IMR-90 (cell line): ENCODE results near the gene PRR19. TPM values are rescaled to one million over a fixed set of nuclear protein-coding genes. Genes with fewer than 3 reads are reported as not detected.

Source experiments
- ATAC-seq: fragments of 200-7000 bp; cut with Tn5 transposase; 2 replicates; pipeline ENCODE4 v1.9.1; 2020; ENCODE audit warnings: low read depth, mild to moderate bottlenecking, moderate library complexity
- BruUV-seq: library from RNA; stranded (reverse); fragments of 400-500 nt; replicated peaks from 2 replicates; lab custom pipeline; 2021; lab: Mats Ljungman, UMichigan
- CTCF ChIA-PET: fragments of 300-600 bp; formaldehyde crosslinking; extraction: SDS; loops from one replicate; lab custom pipeline; 2021; ENCODE audit warnings: antibody characterized with exemption; lab: Yijun Ruan, JAX
- POLR2A ChIA-PET: fragments of 300-600 bp; sonication (Branson Sonifier 250); formaldehyde crosslinking; loops from one replicate; lab custom pipeline; 2022; ENCODE audit warnings: antibody characterized with exemption; ENCODE audit not compliant: unreplicated experiment; lab: Charles Lee
- DNase-seq: peaks from one replicate; pipeline ENCODE4 v3.0.0; 2013
- H2AFZ ChIP-seq: replicated peaks from 2 replicates; pipeline ENCODE3; 2013; ENCODE audit warnings: low read length, mild to moderate bottlenecking; ENCODE audit not compliant: poor library complexity
- H2AK5ac ChIP-seq: 2 replicates; pipeline ENCODE4 v1.6.1; 2013; ENCODE audit warnings: low read depth, low read length, inconsistent platforms
- H2AK9ac ChIP-seq: replicated peaks from 2 replicates; pipeline ENCODE3; 2013; ENCODE audit warnings: mild to moderate bottlenecking, low read depth, low read length, moderate library complexity; ENCODE audit not compliant: poor library complexity
- H2BK120ac ChIP-seq: 2 replicates; pipeline ENCODE4 v1.6.1; 2013; ENCODE audit warnings: low read depth, low read length, inconsistent platforms
- H2BK15ac ChIP-seq: 3 replicates; pipeline ENCODE4 v1.6.1; 2013; ENCODE audit warnings: low read depth, low read length, inconsistent platforms
- H2BK20ac ChIP-seq: 2 replicates; pipeline ENCODE4 v1.6.1; 2013; ENCODE audit warnings: low read depth, mild to moderate bottlenecking, inconsistent platforms, low read length, moderate library complexity
- H2BK5ac ChIP-seq: 2 replicates; pipeline ENCODE4 v1.6.1; 2013; ENCODE audit warnings: mild to moderate bottlenecking, low read depth, low read length, inconsistent platforms; ENCODE audit not compliant: poor library complexity, severe bottlenecking
- H3K14ac ChIP-seq: replicated peaks from 2 replicates; pipeline ENCODE4 v1.6.1; 2013; ENCODE audit warnings: low read depth, low read length, inconsistent platforms
- H3K18ac ChIP-seq: 2 replicates; pipeline ENCODE4 v1.6.1; 2013; ENCODE audit warnings: low read depth, low read length, control low read depth
- H3K23ac ChIP-seq: 2 replicates; pipeline ENCODE4 v1.6.1; 2013; ENCODE audit warnings: low read depth, low read length, inconsistent platforms
- H3K27ac ChIP-seq: 2 replicates; pipeline ENCODE4 v1.5.1; 2013; ENCODE audit warnings: mild to moderate bottlenecking, control low read depth, low read length; ENCODE audit not compliant: insufficient read depth
- H3K27me3 ChIP-seq: 2 replicates; pipeline ENCODE4 v1.6.1; 2013; ENCODE audit warnings: low read length; ENCODE audit not compliant: control insufficient read depth, insufficient read depth
- H3K36me3 ChIP-seq: 2 replicates; pipeline ENCODE4 v1.6.1; 2013; ENCODE audit warnings: low read length, mixed read lengths; ENCODE audit not compliant: control insufficient read depth, insufficient read depth
- H3K4ac ChIP-seq: 2 replicates; pipeline ENCODE4 v1.6.1; 2013; ENCODE audit warnings: low read depth, low read length, inconsistent platforms
- H3K4me1 ChIP-seq: 2 replicates; pipeline ENCODE4 v1.6.1; 2013; ENCODE audit warnings: low read length, mixed read lengths; ENCODE audit not compliant: control insufficient read depth, insufficient read depth
- H3K4me2 ChIP-seq: 2 replicates; pipeline ENCODE4 v1.6.1; 2013; ENCODE audit warnings: low read depth, mild to moderate bottlenecking, control low read depth, low read length, moderate library complexity
- H3K4me3 ChIP-seq: 2 replicates; pipeline ENCODE4 v1.5.1; 2013; ENCODE audit warnings: low read depth, mild to moderate bottlenecking, control low read depth, low read length, moderate library complexity; ENCODE audit not compliant: insufficient read depth
- H3K56ac ChIP-seq: 2 replicates; pipeline ENCODE4 v1.6.1; 2013; ENCODE audit warnings: low read length, inconsistent platforms; ENCODE audit not compliant: insufficient read depth; ENCODE audit errors: extremely low read depth
- H3K79me1 ChIP-seq, 2 experiments: 2 replicates each; pipeline ENCODE4 v1.6.1; 2013; ENCODE audit warnings: low read length in 2 of 2, inconsistent platforms in 1 of 2, low read depth in 1 of 2
- H3K9ac ChIP-seq: 2 replicates; pipeline ENCODE4 v1.6.1; 2013; ENCODE audit warnings: low read depth, low read length, control low read depth
- H3K9me1 ChIP-seq: 2 replicates; pipeline ENCODE4 v1.6.1; 2013; ENCODE audit warnings: low read length, inconsistent platforms; ENCODE audit not compliant: insufficient read depth
- H3K9me3 ChIP-seq: 2 replicates; pipeline ENCODE4 v1.6.1; 2013; ENCODE audit warnings: low read length; ENCODE audit not compliant: control insufficient read depth, insufficient read depth
- H4K20me1 ChIP-seq: 2 replicates; pipeline ENCODE4 v1.6.1; 2013; ENCODE audit warnings: low read length, inconsistent platforms; ENCODE audit not compliant: insufficient read depth
- H4K5ac ChIP-seq: 2 replicates; pipeline ENCODE4 v1.6.1; 2013; ENCODE audit warnings: mild to moderate bottlenecking, low read depth, low read length, control low read depth
- H4K8ac ChIP-seq, 2 experiments: 2 replicates each; pipeline ENCODE4 v1.6.1; 2013; ENCODE audit warnings: low read depth in 2 of 2, low read length in 2 of 2, control low read depth in 1 of 2, inconsistent platforms in 1 of 2
- H4K91ac ChIP-seq: 2 replicates; pipeline ENCODE4 v1.6.1; 2013; ENCODE audit warnings: low read depth, low read length, inconsistent platforms; ENCODE audit not compliant: insufficient read depth
- MAFK ChIP-seq: IDR thresholded peaks from 2 replicates; pipeline ENCODE4 v1.6.1; 2012; ENCODE audit warnings: low read depth, low read length, improper control_type of control experiment
- WGBS, 2 experiments: methylation state at CpG; one replicate each; pipeline versions ENCODE4 v1.1.5 to v1.1.7; 2013; ENCODE audit warnings: missing lambda C conversion rate in 2 of 2; ENCODE audit not compliant: insufficient read length in 1 of 2; ENCODE audit errors: extremely low coverage in 2 of 2; 5-methylcytosine and 5-hydroxymethylcytosine counted together
- dilution Hi-C: fragments of 300-500 bp; cut with HindIII; formaldehyde crosslinking; loops from one replicate; pipeline ENCODE4 v1.14.3; 2018; ENCODE audit warnings: low sequenced_read_pairs; ENCODE audit not compliant: unreplicated experiment
- in situ Hi-C: fragments of 300-500 bp; cut with MboI; formaldehyde crosslinking; loops from 3 replicates; pipeline ENCODE4 v1.14.3; 2019; ENCODE audit warnings: low sequenced_read_pairs, inconsistent platforms, mixed read lengths
- intact Hi-C: fragments of 100-400 bp; cut with micrococcal nuclease; formaldehyde crosslinking; loops from 2 replicates; pipeline ENCODE4 v1.10.0; 2022
- polyA plus RNA-seq, 3 experiments: library from polyadenylated mRNA; depleted of rRNA; stranded (reverse); fragments of >200 nt; gene quantifications; 2 replicates each; pipeline ENCODE4 v1.2.3, GENCODE V29; 2012; ENCODE audit warnings: low replicate concordance in 1 of 3
- total RNA-seq: library from RNA; depleted of rRNA; stranded (reverse); fragments of >200 nt; gene quantifications from 2 replicates; pipeline ENCODE4 v1.2.3, GENCODE V29; 2012
- TF ChIP-seq, protein P1 (sequence below): conservative IDR thresholded peaks from 2 replicates; pipeline ENCODE4 v1.5.1; 2012; ENCODE audit warnings: mild to moderate bottlenecking, low read depth, low read length, improper control_type of control experiment

Gene PRR19
- total and polyA plus RNA-seq, 2 of the 4 experiments (the other 2 are of a cell fraction), result 0.36 to 1.6 TPM

DNA sequence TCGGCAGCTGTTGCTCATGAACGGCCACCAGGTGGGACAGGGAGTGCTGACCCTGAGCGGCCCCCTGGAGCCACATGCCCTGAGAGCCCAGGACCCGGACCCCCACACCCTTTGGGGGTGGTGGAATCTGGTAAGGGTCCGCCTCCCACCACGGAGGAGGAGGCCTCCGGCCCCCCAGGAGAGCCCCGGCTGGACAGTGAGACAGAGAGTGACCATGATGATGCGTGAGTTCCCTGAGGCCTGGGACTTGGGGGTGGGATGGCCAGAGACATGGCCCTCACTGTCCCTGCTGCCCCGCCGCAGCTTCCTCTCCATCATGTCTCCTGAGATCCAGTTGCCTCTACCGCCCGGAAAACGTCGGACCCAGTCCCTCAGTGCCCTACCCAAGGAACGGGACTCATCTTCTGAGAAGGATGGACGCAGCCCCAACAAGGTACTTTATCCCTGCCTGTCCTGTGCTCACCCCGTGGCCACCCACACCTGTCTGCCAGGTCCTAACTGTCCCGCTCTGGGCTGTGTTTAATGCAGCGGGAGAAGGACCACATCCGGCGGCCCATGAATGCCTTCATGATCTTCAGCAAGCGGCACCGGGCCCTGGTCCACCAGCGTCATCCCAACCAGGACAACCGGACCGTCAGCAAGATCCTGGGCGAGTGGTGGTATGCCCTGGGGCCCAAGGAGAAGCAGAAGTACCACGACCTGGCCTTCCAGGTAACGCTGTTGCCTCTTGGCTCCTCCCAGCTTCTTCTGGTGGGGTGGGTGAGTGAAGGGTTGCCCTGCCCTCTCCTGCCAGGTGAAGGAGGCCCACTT, 14.7 kb upstream of the PRR19 start:
- 0 out of 2 replicates have a peak overlapping the region, but pooled peaks have one; percentile 23 for H2AK5ac ChIP-seq
- H2AFZ ChIP-seq, result no peak overlapping the region
- no peak overlapping the region for H4K91ac ChIP-seq
- intact Hi-C loops, result no loop called here
- ATAC-seq, result no peak
- H3K9me3 ChIP-seq, result no peaks in the 10 kb centered on the region
- dilution Hi-C loops, result no loop called here
- H3K4me2 ChIP-seq, result no peak overlapping the region
- CTCF ChIA-PET, result no interaction called here
- TSS peak; percentile 55 for BruUV-seq
- no peak overlapping the region for H3K23ac ChIP-seq
- no peak overlapping the region for H2AK9ac ChIP-seq
- DNase-seq, result no peak
- H3K27ac ChIP-seq, result no peak overlapping the region
- H3K4ac ChIP-seq, result no peak overlapping the region
- TF ChIP-seq MAFK, result peak; percentile 80
- TF ChIP-seq, protein P1, sequence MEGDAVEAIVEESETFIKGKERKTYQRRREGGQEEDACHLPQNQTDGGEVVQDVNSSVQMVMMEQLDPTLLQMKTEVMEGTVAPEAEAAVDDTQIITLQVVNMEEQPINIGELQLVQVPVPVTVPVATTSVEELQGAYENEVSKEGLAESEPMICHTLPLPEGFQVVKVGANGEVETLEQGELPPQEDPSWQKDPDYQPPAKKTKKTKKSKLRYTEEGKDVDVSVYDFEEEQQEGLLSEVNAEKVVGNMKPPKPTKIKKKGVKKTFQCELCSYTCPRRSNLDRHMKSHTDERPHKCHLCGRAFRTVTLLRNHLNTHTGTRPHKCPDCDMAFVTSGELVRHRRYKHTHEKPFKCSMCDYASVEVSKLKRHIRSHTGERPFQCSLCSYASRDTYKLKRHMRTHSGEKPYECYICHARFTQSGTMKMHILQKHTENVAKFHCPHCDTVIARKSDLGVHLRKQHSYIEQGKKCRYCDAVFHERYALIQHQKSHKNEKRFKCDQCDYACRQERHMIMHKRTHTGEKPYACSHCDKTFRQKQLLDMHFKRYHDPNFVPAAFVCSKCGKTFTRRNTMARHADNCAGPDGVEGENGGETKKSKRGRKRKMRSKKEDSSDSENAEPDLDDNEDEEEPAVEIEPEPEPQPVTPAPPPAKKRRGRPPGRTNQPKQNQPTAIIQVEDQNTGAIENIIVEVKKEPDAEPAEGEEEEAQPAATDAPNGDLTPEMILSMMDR, result no peak
- POLR2A ChIA-PET, result no interaction called here
- H3K18ac ChIP-seq, result no peak overlapping the region
- no peak overlapping the region for H2BK5ac ChIP-seq
- no peak overlapping the region for H4K8ac ChIP-seq
- H4K20me1 ChIP-seq, result peaks cover 36% of the 10 kb centered on the region
- peaks cover 30 to 48% of the 10 kb centered on the region in 2 experiments for H3K79me1 ChIP-seq
- H3K36me3 ChIP-seq, result peaks cover 50% of the 10 kb centered on the region
- in situ Hi-C loops, result no loop called here
- no peak overlapping the region for H3K9ac ChIP-seq
- peaks cover 14% of the 10 kb centered on the region for H3K9me1 ChIP-seq
- H2BK20ac ChIP-seq, result no peak overlapping the region
- no peaks in the 10 kb centered on the region for H3K27me3 ChIP-seq
- H3K4me3 ChIP-seq, result no peak overlapping the region
- WGBS, 2 experiments, result 89% methylated on average over 15 of the region's 30 CpGs; no CpG with 5 or more reads in 1 of the 2 experiments
- H4K5ac ChIP-seq, result no peak overlapping the region
- no peak overlapping the region for H2BK120ac ChIP-seq
- H3K56ac ChIP-seq, result no peak overlapping the region
- no peak overlapping the region for H3K14ac ChIP-seq
- peaks cover 27% of the 10 kb centered on the region for H3K4me1 ChIP-seq
- no peak overlapping the region for H2BK15ac ChIP-seq
